Liver (tissue), 9 donors: ENCODE data around the gene CYSLTR2. TPM values are rescaled to one million over a fixed set of nuclear protein-coding genes. Genes with fewer than 3 reads are reported as not detected.

Source experiments
- DNase-seq: peaks from one replicate; pipeline ENCODE4 v3.0.0-alpha.2; 2017; ENCODE audit warnings: low spot score
- H3K27ac ChIP-seq, 2 donors: one replicate each; pipeline ENCODE4 v1.7.0; 2013; ENCODE audit warnings: inconsistent platforms in 2 of 2, low read length in 2 of 2, control low read depth in 1 of 2, low read depth in 1 of 2, mild to moderate bottlenecking in 1 of 2
- H3K27me3 ChIP-seq, 4 donors: one replicate each; pipeline versions ENCODE4 v1.6.1 to v1.7.0; 2013; ENCODE audit warnings: low read length in 3 of 4, inconsistent platforms in 1 of 4, mild to moderate bottlenecking in 1 of 4, moderate library complexity in 1 of 4; ENCODE audit not compliant: control insufficient read depth in 4 of 4, insufficient read depth in 4 of 4
- H3K36me3 ChIP-seq, 4 donors: one replicate each; pipeline versions ENCODE4 v1.6.1 to v1.7.0; 2013; ENCODE audit warnings: low read length in 3 of 4, mild to moderate bottlenecking in 3 of 4, low read depth in 1 of 4, moderate library complexity in 1 of 4; ENCODE audit not compliant: control insufficient read depth in 4 of 4, insufficient read depth in 3 of 4
- H3K4me1 ChIP-seq, 4 donors: one replicate each; pipeline versions ENCODE4 v1.6.1 to v1.7.0; 2013; ENCODE audit warnings: low read length in 3 of 4, mild to moderate bottlenecking in 3 of 4, moderate library complexity in 1 of 4; ENCODE audit not compliant: control insufficient read depth in 4 of 4, insufficient read depth in 4 of 4
- H3K4me3 ChIP-seq, 3 donors: one replicate each; pipeline versions ENCODE4 v1.6.1 to v1.7.0; 2013; ENCODE audit warnings: low read length in 3 of 3, control low read depth in 1 of 3, low read depth in 1 of 3, mild to moderate bottlenecking in 1 of 3
- H3K9ac ChIP-seq, 2 donors: one replicate each; pipeline ENCODE4 v1.7.0; 2013; ENCODE audit warnings: low read length in 2 of 2, mild to moderate bottlenecking in 2 of 2, moderate library complexity in 2 of 2, control low read depth in 1 of 2, low read depth in 1 of 2
- H3K9me3 ChIP-seq, 4 donors: one replicate each; pipeline versions ENCODE4 v1.6.1 to v1.7.0; 2013; ENCODE audit warnings: low read length in 3 of 4; ENCODE audit not compliant: control insufficient read depth in 4 of 4
- EGR1 ChIP-seq, 2 donors: IDR thresholded peaks; 2 replicates each; pipeline ENCODE4 v1.6.1; 2016 to 2018; ENCODE audit warnings: antibody characterized with exemption in 2 of 2, low read depth in 2 of 2
- FOXA1 ChIP-seq: IDR thresholded peaks from 2 replicates; pipeline ENCODE4 v1.6.1; 2016; ENCODE audit warnings: antibody characterized with exemption
- FOXA2 ChIP-seq: IDR thresholded peaks from 2 replicates; pipeline ENCODE4 v1.6.1; 2016; ENCODE audit warnings: antibody characterized with exemption
- GABPA ChIP-seq, 2 donors: IDR thresholded peaks in 1 of 2; conservative IDR thresholded peaks in 1 of 2; 2 replicates each; pipeline ENCODE4 v1.6.1; 2016; ENCODE audit warnings: antibody characterized with exemption in 2 of 2, mild to moderate bottlenecking in 1 of 2, moderate library complexity in 1 of 2
- HNF4A ChIP-seq, 2 donors: conservative IDR thresholded peaks; 2 replicates each; pipeline ENCODE4 v1.6.1; 2016; ENCODE audit warnings: antibody characterized with exemption in 2 of 2, mild to moderate bottlenecking in 2 of 2
- HNF4G ChIP-seq: IDR thresholded peaks from 2 replicates; pipeline ENCODE4 v1.6.1; 2016; ENCODE audit warnings: antibody characterized with exemption
- JUND ChIP-seq, 2 donors: IDR thresholded peaks; 2 replicates each; pipeline ENCODE4 v1.6.1; 2016; ENCODE audit warnings: antibody characterized with exemption in 2 of 2
- NR2F2 ChIP-seq: IDR thresholded peaks from 2 replicates; pipeline ENCODE4 v1.6.1; 2016; ENCODE audit warnings: antibody characterized with exemption
- RAD21 ChIP-seq, 2 donors: IDR thresholded peaks; 2 replicates each; pipeline ENCODE4 v1.6.1; 2016; ENCODE audit warnings: antibody characterized with exemption in 2 of 2, mild to moderate bottlenecking in 2 of 2
- RXRA ChIP-seq, 2 donors: IDR thresholded peaks; 2 replicates each; pipeline ENCODE4 v1.6.1; 2017 to 2018; ENCODE audit warnings: antibody characterized with exemption in 2 of 2, mild to moderate bottlenecking in 1 of 2
- TAF1 ChIP-seq: conservative IDR thresholded peaks from 2 replicates; pipeline ENCODE4 v1.6.1; 2016; ENCODE audit warnings: antibody characterized with exemption, mild to moderate bottlenecking
- YY1 ChIP-seq: IDR thresholded peaks from 2 replicates; pipeline ENCODE4 v1.6.1; 2016; ENCODE audit warnings: antibody characterized with exemption, mild to moderate bottlenecking
- WGBS: extraction: QIAGEN DNeasy Blood & Tissue Kit; methylation state at CpG from one replicate; pipeline ENCODE4 v1.1.7; 2013; 5-methylcytosine and 5-hydroxymethylcytosine counted together
- polyA plus RNA-seq, 2 donors: library from polyadenylated mRNA; stranded (reverse) in 1 of 2; unstranded in 1 of 2; fragments of 200-250 nt in 1 of 2; fragments of >200 nt in 1 of 2; fragmentation: Nextera tagmentation in 1 of 2; extraction: Ambion mirVana in 1 of 2; gene quantifications; one replicate each; pipeline versions ENCODE4 v1.2.1 to v1.2.3, GENCODE V29; 2013 to 2015
- total RNA-seq, 2 donors: library from RNA; depleted of rRNA; stranded (reverse); fragments of >200 nt; gene quantifications; one replicate each; pipeline ENCODE4 v1.2.3, GENCODE V29; 2014
- TF ChIP-seq, protein P1 (sequence below): IDR thresholded peaks from 2 replicates; pipeline ENCODE4 v1.6.1; 2016; ENCODE audit warnings: antibody characterized with exemption
- TF ChIP-seq, protein P2 (sequence below): fragments of 150-350 bp; IDR thresholded peaks from 2 replicates; pipeline ENCODE4 v1.5.1; 2017; ENCODE audit warnings: improper control_type of control experiment, low read depth, low read length; ENCODE audit not compliant: missing input control
- TF ChIP-seq, protein P3 (sequence below): IDR thresholded peaks from 2 replicates; pipeline ENCODE4 v1.6.1; 2016; ENCODE audit warnings: antibody characterized with exemption, mild to moderate bottlenecking
- TF ChIP-seq, protein P4 (sequence below): IDR thresholded peaks from 2 replicates; pipeline ENCODE4 v1.6.1; 2016; ENCODE audit warnings: antibody characterized with exemption
- donor health status: healthy.
- donor health status: healthy.
- donor health status: healthy.
- donor health status: healthy.
- donor health status: healthy.

CYSLTR2 gene
- total and polyA plus RNA-seq, 4 donors, result 0.07 to 0.37 (median 0.15) TPM

DNA sequence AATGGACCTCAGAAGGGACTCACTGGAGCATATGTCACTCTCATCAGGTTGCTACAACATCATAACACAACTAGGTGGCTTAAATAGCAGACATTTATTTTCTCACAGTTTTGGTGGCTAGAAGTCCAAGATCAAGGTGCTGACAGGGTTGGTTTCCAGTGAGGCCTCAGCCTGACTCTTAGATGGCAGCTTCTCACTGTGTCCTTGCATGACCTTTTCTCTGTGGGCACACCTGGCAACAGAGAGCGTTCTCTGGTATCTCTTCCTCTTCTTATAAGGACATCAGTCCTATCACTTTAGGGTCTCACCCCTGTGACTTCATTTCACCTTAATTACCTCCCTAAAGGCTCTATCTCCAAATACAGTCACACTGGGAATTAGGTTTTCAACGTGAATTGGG is 74.5 kb downstream of the CYSLTR2 start:
- Histone ChIP-seq H3K9me3 (no peaks in the 10 kb centered on the region), H3K27me3 (peaks cover 0 to 3% (median 0%) of the 10 kb centered on the region in 4 donors), H3K36me3 (no peaks in the 10 kb centered on the region), H3K9ac (no peak overlapping the region), H3K27ac (no peak overlapping the region), H3K4me3 (no peak overlapping the region), H3K4me1 (no peaks in the 10 kb centered on the region)
- 87% methylated on average over 2 of the region's 2 CpGs for WGBS
- TF ChIP-seq JUND (IDR thresholded peaks at IDR 0.05) (no peak), FOXA1 (no peak), HNF4G (no peak), RAD21 (IDR thresholded peaks at IDR 0.05) (no peak), YY1 (no peak), RXRA (IDR thresholded peaks at IDR 0.05) (no peak), NR2F2 (no peak), HNF4A (conservative IDR thresholded peaks at IDR 0.05) (no peak), GABPA (IDR thresholded peaks at IDR 0.05 in 1 of 2, conservative IDR thresholded peaks at IDR 0.05 in 1 of 2) (no peak), FOXA2 (no peak), TAF1 (no peak), EGR1 (IDR thresholded peaks at IDR 0.05; ENCODE audit: low read depth in 2 of 2) (no peak)
- TF ChIP-seq, protein P1, sequence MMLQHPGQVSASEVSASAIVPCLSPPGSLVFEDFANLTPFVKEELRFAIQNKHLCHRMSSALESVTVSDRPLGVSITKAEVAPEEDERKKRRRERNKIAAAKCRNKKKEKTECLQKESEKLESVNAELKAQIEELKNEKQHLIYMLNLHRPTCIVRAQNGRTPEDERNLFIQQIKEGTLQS, result no peak
- TF ChIP-seq, protein P2, sequence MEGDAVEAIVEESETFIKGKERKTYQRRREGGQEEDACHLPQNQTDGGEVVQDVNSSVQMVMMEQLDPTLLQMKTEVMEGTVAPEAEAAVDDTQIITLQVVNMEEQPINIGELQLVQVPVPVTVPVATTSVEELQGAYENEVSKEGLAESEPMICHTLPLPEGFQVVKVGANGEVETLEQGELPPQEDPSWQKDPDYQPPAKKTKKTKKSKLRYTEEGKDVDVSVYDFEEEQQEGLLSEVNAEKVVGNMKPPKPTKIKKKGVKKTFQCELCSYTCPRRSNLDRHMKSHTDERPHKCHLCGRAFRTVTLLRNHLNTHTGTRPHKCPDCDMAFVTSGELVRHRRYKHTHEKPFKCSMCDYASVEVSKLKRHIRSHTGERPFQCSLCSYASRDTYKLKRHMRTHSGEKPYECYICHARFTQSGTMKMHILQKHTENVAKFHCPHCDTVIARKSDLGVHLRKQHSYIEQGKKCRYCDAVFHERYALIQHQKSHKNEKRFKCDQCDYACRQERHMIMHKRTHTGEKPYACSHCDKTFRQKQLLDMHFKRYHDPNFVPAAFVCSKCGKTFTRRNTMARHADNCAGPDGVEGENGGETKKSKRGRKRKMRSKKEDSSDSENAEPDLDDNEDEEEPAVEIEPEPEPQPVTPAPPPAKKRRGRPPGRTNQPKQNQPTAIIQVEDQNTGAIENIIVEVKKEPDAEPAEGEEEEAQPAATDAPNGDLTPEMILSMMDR, result no peak
- TF ChIP-seq, protein P3, sequence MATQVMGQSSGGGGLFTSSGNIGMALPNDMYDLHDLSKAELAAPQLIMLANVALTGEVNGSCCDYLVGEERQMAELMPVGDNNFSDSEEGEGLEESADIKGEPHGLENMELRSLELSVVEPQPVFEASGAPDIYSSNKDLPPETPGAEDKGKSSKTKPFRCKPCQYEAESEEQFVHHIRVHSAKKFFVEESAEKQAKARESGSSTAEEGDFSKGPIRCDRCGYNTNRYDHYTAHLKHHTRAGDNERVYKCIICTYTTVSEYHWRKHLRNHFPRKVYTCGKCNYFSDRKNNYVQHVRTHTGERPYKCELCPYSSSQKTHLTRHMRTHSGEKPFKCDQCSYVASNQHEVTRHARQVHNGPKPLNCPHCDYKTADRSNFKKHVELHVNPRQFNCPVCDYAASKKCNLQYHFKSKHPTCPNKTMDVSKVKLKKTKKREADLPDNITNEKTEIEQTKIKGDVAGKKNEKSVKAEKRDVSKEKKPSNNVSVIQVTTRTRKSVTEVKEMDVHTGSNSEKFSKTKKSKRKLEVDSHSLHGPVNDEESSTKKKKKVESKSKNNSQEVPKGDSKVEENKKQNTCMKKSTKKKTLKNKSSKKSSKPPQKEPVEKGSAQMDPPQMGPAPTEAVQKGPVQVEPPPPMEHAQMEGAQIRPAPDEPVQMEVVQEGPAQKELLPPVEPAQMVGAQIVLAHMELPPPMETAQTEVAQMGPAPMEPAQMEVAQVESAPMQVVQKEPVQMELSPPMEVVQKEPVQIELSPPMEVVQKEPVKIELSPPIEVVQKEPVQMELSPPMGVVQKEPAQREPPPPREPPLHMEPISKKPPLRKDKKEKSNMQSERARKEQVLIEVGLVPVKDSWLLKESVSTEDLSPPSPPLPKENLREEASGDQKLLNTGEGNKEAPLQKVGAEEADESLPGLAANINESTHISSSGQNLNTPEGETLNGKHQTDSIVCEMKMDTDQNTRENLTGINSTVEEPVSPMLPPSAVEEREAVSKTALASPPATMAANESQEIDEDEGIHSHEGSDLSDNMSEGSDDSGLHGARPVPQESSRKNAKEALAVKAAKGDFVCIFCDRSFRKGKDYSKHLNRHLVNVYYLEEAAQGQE, result no peak
- TF ChIP-seq, protein P4, sequence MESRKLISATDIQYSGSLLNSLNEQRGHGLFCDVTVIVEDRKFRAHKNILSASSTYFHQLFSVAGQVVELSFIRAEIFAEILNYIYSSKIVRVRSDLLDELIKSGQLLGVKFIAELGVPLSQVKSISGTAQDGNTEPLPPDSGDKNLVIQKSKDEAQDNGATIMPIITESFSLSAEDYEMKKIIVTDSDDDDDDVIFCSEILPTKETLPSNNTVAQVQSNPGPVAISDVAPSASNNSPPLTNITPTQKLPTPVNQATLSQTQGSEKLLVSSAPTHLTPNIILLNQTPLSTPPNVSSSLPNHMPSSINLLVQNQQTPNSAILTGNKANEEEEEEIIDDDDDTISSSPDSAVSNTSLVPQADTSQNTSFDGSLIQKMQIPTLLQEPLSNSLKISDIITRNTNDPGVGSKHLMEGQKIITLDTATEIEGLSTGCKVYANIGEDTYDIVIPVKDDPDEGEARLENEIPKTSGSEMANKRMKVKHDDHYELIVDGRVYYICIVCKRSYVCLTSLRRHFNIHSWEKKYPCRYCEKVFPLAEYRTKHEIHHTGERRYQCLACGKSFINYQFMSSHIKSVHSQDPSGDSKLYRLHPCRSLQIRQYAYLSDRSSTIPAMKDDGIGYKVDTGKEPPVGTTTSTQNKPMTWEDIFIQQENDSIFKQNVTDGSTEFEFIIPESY, result no peak
- DNase-seq, result no peak

DNA sequence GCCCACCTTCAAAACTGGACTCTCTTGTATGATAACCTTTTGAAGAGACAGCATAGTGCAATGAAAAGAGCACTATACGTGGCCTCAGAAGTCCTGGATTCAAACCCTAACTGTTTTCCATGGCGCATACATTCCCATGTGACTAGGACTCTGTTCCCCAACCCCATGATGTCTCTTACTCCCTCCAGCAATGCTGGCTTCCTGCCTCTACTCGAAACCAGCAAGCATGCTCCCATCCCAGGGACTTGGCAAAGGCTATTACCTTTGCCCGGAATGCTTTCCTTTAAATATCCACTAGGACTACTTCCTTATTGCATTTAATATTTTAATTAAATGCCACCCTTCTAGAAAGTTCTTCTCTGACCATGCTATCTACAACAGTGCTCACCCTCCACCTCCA is 75.1 kb downstream of the CYSLTR2 start:
- Histone ChIP-seq H3K4me1 (no peaks in the 10 kb centered on the region), H3K27me3 (peaks cover 0 to 3% (median 0%) of the 10 kb centered on the region in 4 donors), H3K9me3 (no peaks in the 10 kb centered on the region), H3K9ac (no peak overlapping the region), H3K4me3 (no peak overlapping the region), H3K36me3 (no peaks in the 10 kb centered on the region), H3K27ac (no peak overlapping the region)
- WGBS, result 91% methylated on average over 4 of the region's 4 CpGs
- no peak for TF ChIP-seq NR2F2
- no peak for DNase-seq
